A673 (cell line): Measurements from ENCODE around the gene CX3CL1. TPM values are rescaled to one million over a fixed set of nuclear protein-coding genes. Genes with fewer than 3 reads are reported as not detected.

ENCODE experiments used
- BruUV-seq: library from RNA; stranded (reverse); fragments of 400-500 nt; replicated peaks from 2 replicates; lab custom pipeline; 2021; lab: Mats Ljungman, UMichigan
- CTCF ChIA-PET: fragments of 300-600 bp; sonication (Branson Sonifier 250); formaldehyde crosslinking; loops from one replicate; lab custom pipeline; 2022; ENCODE audit warnings: antibody characterized with exemption; lab: Charles Lee
- POLR2A ChIA-PET: fragments of 300-600 bp; sonication (Branson Sonifier 250); formaldehyde crosslinking; loops from one replicate; lab custom pipeline; 2022; ENCODE audit warnings: antibody characterized with exemption; ENCODE audit not compliant: low non-redundant PET; lab: Charles Lee
- DNase-seq: peaks from one replicate; pipeline ENCODE4 v3.0.0-alpha.2; 2015; ENCODE audit warnings: low spot score
- H3K27ac ChIP-seq: fragments of 200-600 bp; sonication (generic); 2 replicates; pipeline ENCODE4 v1.5.1; 2016; ENCODE audit warnings: mixed run types, low read depth, mild to moderate bottlenecking, mixed read lengths, antibody characterized with exemption, low read length; ENCODE audit not compliant: poor library complexity, severe bottlenecking
- H3K27me3 ChIP-seq: fragments of 200-600 bp; sonication (generic); replicated peaks from 2 replicates; pipeline ENCODE4 v1.6.1; 2017; ENCODE audit warnings: mixed run types, low read depth, mild to moderate bottlenecking, mixed read lengths, antibody characterized with exemption, low read length; ENCODE audit not compliant: insufficient read depth, poor library complexity
- H3K36me3 ChIP-seq: fragments of 200-600 bp; sonication (generic); 2 replicates; pipeline ENCODE4 v1.6.1; 2016; ENCODE audit warnings: mixed run types, mild to moderate bottlenecking, mixed read lengths, antibody characterized with exemption, low read length; ENCODE audit not compliant: insufficient read depth, poor library complexity, severe bottlenecking
- H3K4me1 ChIP-seq: fragments of 200-600 bp; sonication (generic); 2 replicates; pipeline ENCODE4 v1.6.1; 2017; ENCODE audit warnings: mixed run types, mild to moderate bottlenecking, mixed read lengths, antibody characterized with exemption, low read length; ENCODE audit not compliant: insufficient read depth, poor library complexity, severe bottlenecking
- H3K4me3 ChIP-seq: fragments of 200-600 bp; sonication (generic); 2 replicates; pipeline ENCODE4 v1.5.1; 2016; ENCODE audit warnings: low read depth, mixed run types, mild to moderate bottlenecking, mixed read lengths, low read length; ENCODE audit not compliant: poor library complexity, severe bottlenecking
- H3K9me3 ChIP-seq: fragments of 200-600 bp; sonication (generic); 2 replicates; pipeline ENCODE4 v1.6.1; 2016; ENCODE audit warnings: mixed run types, low read depth, mild to moderate bottlenecking, mixed read lengths, antibody characterized with exemption, low read length; ENCODE audit not compliant: poor library complexity, severe bottlenecking
- EZH2 ChIP-seq: fragments of 200-600 bp; sonication (generic); IDR thresholded peaks from 2 replicates; pipeline ENCODE4 v1.6.1; 2017; ENCODE audit warnings: borderline replicate concordance, low read depth, mild to moderate bottlenecking, mixed read lengths, antibody characterized with exemption, low read length; ENCODE audit not compliant: poor library complexity, severe bottlenecking
- intact Hi-C: fragments of 100-400 bp; cut with micrococcal nuclease; formaldehyde crosslinking; loops from one replicate; pipeline ENCODE4 v1.10.0; 2022; ENCODE audit not compliant: unreplicated experiment
- total RNA-seq: library from RNA; stranded (reverse); gene quantifications from 2 replicates; pipeline ENCODE4 v1.2.3, GENCODE V29; 2021
- TF ChIP-seq, protein P1 (sequence below): fragments of 300-800, 200-600 bp; sonication (generic); conservative IDR thresholded peaks from 2 replicates; pipeline ENCODE4 v1.5.1; 2017; ENCODE audit warnings: low read depth, mild to moderate bottlenecking, antibody characterized with exemption, low read length, moderate library complexity, mixed read lengths

CX3CL1 gene
- total RNA-seq, 1 experiment from 2014 or later = not detected

DNA sequence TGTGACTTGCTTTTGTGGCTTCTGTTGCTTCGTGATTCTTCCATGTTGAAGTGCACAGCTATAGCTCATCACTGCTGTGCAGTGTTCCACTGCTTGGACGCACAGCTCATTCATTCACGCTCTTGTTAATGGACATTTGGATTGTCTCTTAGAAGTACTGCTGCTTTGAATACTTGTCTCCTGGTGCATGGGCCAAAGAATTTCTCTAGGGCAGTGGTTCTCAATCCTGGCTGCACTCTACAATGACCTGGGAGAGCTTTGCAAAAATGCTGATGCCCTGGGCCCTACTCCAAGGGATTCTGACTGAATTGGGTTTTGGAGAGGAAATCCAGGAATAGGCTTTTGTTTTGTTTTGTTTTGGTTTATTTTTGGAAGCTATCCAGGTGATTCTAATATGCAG is 52.3 kb downstream of the CX3CL1 start:
- intact Hi-C loops = no loop called here
- TF ChIP-seq, protein P1, sequence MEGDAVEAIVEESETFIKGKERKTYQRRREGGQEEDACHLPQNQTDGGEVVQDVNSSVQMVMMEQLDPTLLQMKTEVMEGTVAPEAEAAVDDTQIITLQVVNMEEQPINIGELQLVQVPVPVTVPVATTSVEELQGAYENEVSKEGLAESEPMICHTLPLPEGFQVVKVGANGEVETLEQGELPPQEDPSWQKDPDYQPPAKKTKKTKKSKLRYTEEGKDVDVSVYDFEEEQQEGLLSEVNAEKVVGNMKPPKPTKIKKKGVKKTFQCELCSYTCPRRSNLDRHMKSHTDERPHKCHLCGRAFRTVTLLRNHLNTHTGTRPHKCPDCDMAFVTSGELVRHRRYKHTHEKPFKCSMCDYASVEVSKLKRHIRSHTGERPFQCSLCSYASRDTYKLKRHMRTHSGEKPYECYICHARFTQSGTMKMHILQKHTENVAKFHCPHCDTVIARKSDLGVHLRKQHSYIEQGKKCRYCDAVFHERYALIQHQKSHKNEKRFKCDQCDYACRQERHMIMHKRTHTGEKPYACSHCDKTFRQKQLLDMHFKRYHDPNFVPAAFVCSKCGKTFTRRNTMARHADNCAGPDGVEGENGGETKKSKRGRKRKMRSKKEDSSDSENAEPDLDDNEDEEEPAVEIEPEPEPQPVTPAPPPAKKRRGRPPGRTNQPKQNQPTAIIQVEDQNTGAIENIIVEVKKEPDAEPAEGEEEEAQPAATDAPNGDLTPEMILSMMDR = no peak
- TF ChIP-seq EZH2 = no peak
- no TSS peak for BruUV-seq
- H3K36me3 ChIP-seq = peaks cover 9% of the 10 kb centered on the region
- no peaks in the 10 kb centered on the region for H3K27me3 ChIP-seq
- no peak for DNase-seq
- no peak overlapping the region for H3K4me3 ChIP-seq
- H3K4me1 ChIP-seq = no peaks in the 10 kb centered on the region
- no peak overlapping the region for H3K27ac ChIP-seq
- ChIA-PET CTCF (no interaction called here), POLR2A (no interaction called here)
- H3K9me3 ChIP-seq = no peaks in the 10 kb centered on the region

DNA sequence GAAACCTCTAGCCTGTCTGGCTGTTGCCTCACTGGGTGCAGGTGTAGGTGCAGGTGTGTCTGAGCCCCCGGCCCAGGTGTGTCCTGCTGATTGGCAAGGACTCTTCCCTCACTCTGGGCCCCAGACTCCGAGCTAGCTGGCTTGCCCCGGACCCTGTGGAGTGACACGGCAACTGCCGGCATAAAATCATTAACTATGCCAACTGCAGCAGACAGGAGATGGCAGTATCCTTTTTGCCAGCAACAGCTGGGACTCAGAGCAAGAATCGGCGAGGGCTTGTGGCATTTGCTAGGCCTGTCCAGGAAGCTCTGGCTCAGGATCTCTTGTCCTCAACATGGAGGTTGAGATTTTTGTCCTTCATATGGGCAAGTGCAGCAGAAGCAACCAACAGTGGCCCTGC is 54.1 kb downstream of the CX3CL1 start:
- TF ChIP-seq, protein P1 = no peak
- peaks cover 26% of the 10 kb centered on the region for H3K36me3 ChIP-seq
- ChIA-PET CTCF (no interaction called here), POLR2A (no interaction called here)
- intact Hi-C loops = no loop called here
- no peak overlapping the region for H3K4me3 ChIP-seq
- DNase-seq = no peak
- H3K4me1 ChIP-seq = no peaks in the 10 kb centered on the region
- no TSS peak for BruUV-seq
- no peaks in the 10 kb centered on the region for H3K27me3 ChIP-seq
- no peaks in the 10 kb centered on the region for H3K9me3 ChIP-seq
- H3K27ac ChIP-seq = no peak overlapping the region

DNA sequence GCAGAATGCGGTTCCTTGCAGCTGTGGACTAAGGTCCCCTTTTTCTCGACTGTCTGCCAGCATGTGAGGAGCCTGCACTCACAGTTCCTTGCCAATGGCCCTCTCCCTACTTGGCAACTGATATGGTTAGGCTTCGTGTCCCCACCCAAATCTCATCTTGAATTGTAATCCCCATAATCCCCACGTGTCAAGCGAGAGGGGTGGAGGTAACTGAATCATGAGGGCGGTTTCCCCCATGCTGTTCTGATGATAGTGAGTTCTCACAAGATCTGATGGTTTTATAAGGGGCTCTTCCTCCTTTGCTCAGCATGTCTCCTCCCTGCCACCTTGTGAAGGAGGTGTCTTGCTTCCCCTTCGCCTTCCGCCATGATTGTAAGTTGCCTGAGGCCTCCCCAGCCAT is 55.0 kb downstream of the CX3CL1 start:
- Histone ChIP-seq H3K4me1 (no peaks in the 10 kb centered on the region), H3K27me3 (no peaks in the 10 kb centered on the region), H3K9me3 (no peaks in the 10 kb centered on the region), H3K4me3 (no peak overlapping the region), H3K27ac (no peak overlapping the region), H3K36me3 (peaks cover 35% of the 10 kb centered on the region)
- no peak for DNase-seq
- intact Hi-C loops = no loop called here
- no TSS peak for BruUV-seq
- POLR2A ChIA-PET = no interaction called here
- TF ChIP-seq EZH2 = no peak
- TF ChIP-seq, protein P1 = no peak
- CTCF ChIA-PET = interaction anchor here (0.7 kb wide), 1 partner anchor 142 kb away, joined by 4 read pairs; no protein-coding TSS in a partner anchor
